ENCODE measurements around the gene ANKS3.

ANKS3 gene

GRCh38 chr16:4684763-4685162, 49.3 kb downstream of the ANKS3 start:
- TF ChIP-seq REST (IDR thresholded peaks at IDR 0.05; ENCODE audit: low read depth) (no peak), NFIC (IDR thresholded peaks at IDR 0.05) (no peak), TCF12 (IDR thresholded peaks at IDR 0.05; ENCODE audit: low read depth) (no peak), RAD21 (IDR thresholded peaks at IDR 0.05; ENCODE audit: low read depth) (no peak), EP300 (IDR thresholded peaks at IDR 0.05; ENCODE audit: borderline replicate concordance) (no peak), FOXM1 (IDR thresholded peaks at IDR 0.05; ENCODE audit: borderline replicate concordance, low read depth) (no peak), USF1 (IDR thresholded peaks at IDR 0.05) (no peak), CEBPB (IDR thresholded peaks at IDR 0.05) (no peak)

- TF ChIP-seq MAX (IDR thresholded peaks at IDR 0.05) = no peak
- TF ChIP-seq RAD21 (IDR thresholded peaks at IDR 0.05; ENCODE audit: low read depth) = no peak
- no peak for TF ChIP-seq TAF1 (IDR thresholded peaks at IDR 0.05; ENCODE audit: low read depth)
- no peak for TF ChIP-seq USF1 (IDR thresholded peaks at IDR 0.05)
- no peak for TF ChIP-seq YY1 (IDR thresholded peaks at IDR 0.05; ENCODE audit: low read depth)
- no peak for TF ChIP-seq ZBTB7A (IDR thresholded peaks at IDR 0.05; ENCODE audit: low read depth)
- TF ChIP-seq EGR1 (IDR thresholded peaks at IDR 0.05) = no peak
- no peak for TF ChIP-seq FOXM1 (IDR thresholded peaks at IDR 0.05; ENCODE audit: borderline replicate concordance, low read depth)
These were observed 49.9 kb downstream of the ANKS3 start for GRCh38 chr16:4684058-4684715.

- TF ChIP-seq TEAD4 (IDR thresholded peaks at IDR 0.05) (no peak), USF1 (IDR thresholded peaks at IDR 0.05) (no peak)
These were observed 50.6 kb downstream of the ANKS3 start for GRCh38 chr16:4683255-4684057.

- peak; percentile 25; the same call in 1 of the 2 replicates for TF ChIP-seq RAD21 (IDR thresholded peaks at IDR 0.05; ENCODE audit: low read depth)
- no peak for TF ChIP-seq CREB1 (IDR thresholded peaks at IDR 0.05; ENCODE audit: low read depth)
These were observed 51.3 kb downstream of the ANKS3 start for GRCh38 chr16:4682616-4683254.

GRCh38 chr16:4682084-4682591, 51.9 kb downstream of the ANKS3 start:
- TF ChIP-seq EP300 (IDR thresholded peaks at IDR 0.05; ENCODE audit: borderline replicate concordance) (no peak), REST (IDR thresholded peaks at IDR 0.05; ENCODE audit: low read depth) (no peak), EGR1 (IDR thresholded peaks at IDR 0.05) (no peak), FOXM1 (IDR thresholded peaks at IDR 0.05; ENCODE audit: borderline replicate concordance, low read depth) (no peak), CEBPB (IDR thresholded peaks at IDR 0.05) (no peak), TAF1 (IDR thresholded peaks at IDR 0.05; ENCODE audit: low read depth) (no peak), TEAD4 (IDR thresholded peaks at IDR 0.05) (no peak), CREB1 (IDR thresholded peaks at IDR 0.05; ENCODE audit: low read depth) (no peak), ZBTB7A (IDR thresholded peaks at IDR 0.05; ENCODE audit: low read depth) (no peak), YY1 (IDR thresholded peaks at IDR 0.05; ENCODE audit: low read depth) (no peak), NFIC (IDR thresholded peaks at IDR 0.05) (no peak), TCF12 (IDR thresholded peaks at IDR 0.05; ENCODE audit: low read depth) (no peak)
